Heart left ventricle (tissue), 16 donors: ENCODE data around the gene GPR151. TPM values are rescaled to one million over a fixed set of nuclear protein-coding genes. Genes with fewer than 3 reads are reported as not detected.

Source experiments
- ATAC-seq, 4 donors: fragments of 200-7000 bp; cut with Tn5 transposase; one replicate each; pipeline ENCODE4 v1.9.1; 2020 to 2022; ENCODE audit warnings: moderate library complexity in 4 of 4, mild to moderate bottlenecking in 3 of 4, moderate number of reproducible peaks in 1 of 4
- DNase-seq, 5 donors: peaks; one replicate each; pipeline ENCODE4 v3.0.0-alpha.2; 2020
- H3K27ac ChIP-seq, 12 donors: fragments of 200-600 bp; sonication (generic) in 4 of 12; one replicate each; pipeline versions ENCODE4 v1.5.0 to v1.8.0; 2016 to 2022; ENCODE audit warnings: mild to moderate bottlenecking in 2 of 12
- H3K27me3 ChIP-seq, 9 donors: fragments of 200-600 bp; sonication (generic) in 2 of 9; one replicate each; pipeline versions ENCODE4 v1.5.1 to v1.8.0; 2016 to 2022; ENCODE audit warnings: mild to moderate bottlenecking in 3 of 9
- H3K36me3 ChIP-seq, 9 donors: fragments of 200-600 bp; sonication (generic) in 2 of 9; one replicate each; pipeline versions ENCODE4 v1.5.0 to v1.8.0; 2018 to 2022; ENCODE audit warnings: mild to moderate bottlenecking in 2 of 9
- H3K4me1 ChIP-seq, 12 donors: fragments of 200-600 bp; sonication (generic) in 4 of 12; one replicate each; pipeline versions ENCODE4 v1.5.0 to v1.8.0; 2016 to 2022; ENCODE audit warnings: mild to moderate bottlenecking in 3 of 12
- H3K4me3 ChIP-seq, 12 donors: fragments of 200-600 bp; sonication (generic) in 4 of 12; one replicate each; pipeline versions ENCODE4 v1.5.0 to v1.8.0; 2017 to 2022; ENCODE audit warnings: mild to moderate bottlenecking in 9 of 12, moderate library complexity in 4 of 12
- H3K9me3 ChIP-seq, 12 donors: fragments of 200-600 bp; sonication (generic) in 4 of 12; one replicate each; pipeline versions ENCODE4 v1.5.0 to v1.8.0; 2016 to 2022; ENCODE audit warnings: mild to moderate bottlenecking in 1 of 12
- CTCF ChIP-seq, 12 donors: fragments of 200-600 bp; sonication (generic) in 4 of 12; IDR thresholded peaks; one replicate each; pipeline versions ENCODE4 v1.5.0 to v1.8.0; 2018 to 2022; ENCODE audit warnings: antibody characterized with exemption in 12 of 12, mild to moderate bottlenecking in 5 of 12
- POLR2A ChIP-seq, 2 donors: fragments of 450-650 bp; IDR thresholded peaks; one replicate each; pipeline ENCODE4 v1.6.1; 2017; ENCODE audit warnings: antibody characterized with exemption in 2 of 2, mild to moderate bottlenecking in 2 of 2, moderate library complexity in 2 of 2
- WGBS, 4 donors: extraction: QIAGEN DNeasy Blood & Tissue Kit in 2 of 4; methylation state at CpG; one replicate each; pipeline versions ENCODE4 v1.1.5 to v1.1.7; 2013 to 2018; 5-methylcytosine and 5-hydroxymethylcytosine counted together
- intact Hi-C, 10 donors: fragments of 100-400 bp; cut with DNase I; formaldehyde crosslinking; loops; one replicate each; pipeline versions ENCODE4 v1.11.1 to v1.14.2; 2022
- polyA plus RNA-seq, 2 donors: library from polyadenylated mRNA; stranded (reverse); fragments of 200-250 nt; gene quantifications; one replicate each; pipeline ENCODE4 v1.2.3, GENCODE V29; 2013
- total RNA-seq, 9 donors: library from RNA; depleted of rRNA in 2 of 9; stranded (reverse); fragments of >200 nt in 2 of 9; fragmentation: NEBNext Ultra II Directional in 3 of 9; extraction: Animal tissue kit (Norgen Biotek cat#: 25700) in 3 of 9; gene quantifications; one replicate each; pipeline versions ENCODE4 v1.1.0 to v1.2.4, GENCODE V29; 2016 to 2023
- donor health status: ischemic (EF 13 %, LVEDD 7.1; RV severe dilation, severe dysfunction).
- donor health status: healthy with polysubstance abuse.
- donor health status: DM: no; HTN: yes; CAD: no.
- donor health status: DM: no; HTN: no; CAD: no.
- donor health status: ischemic (EF 25% LVEDD 6.9; RV normal size, moderate dysfunction).
- donor health status: ischemic (EF 25% LVEDD 5.7; RV mildly dilated, moderate dysfunction).
- donor health status: healthy.
- donor health status: DM: yes; HTN: yes; CAD: no.
- donor health status: ischemic (EF 35%, LVEDD 5.7; RV mildly dilated, moderate dysfunction).
- donor health status: nonischemic (EF 11% LVEDD 7.7; RV severe dilation, severe dysfunction).
- donor health status: DM: yes; HTN: yes; CAD: no.
- donor health status: PGD.
- donor health status: ischemic (EF 29% LVEDD 5.4; RV normal size, mild dysfunction).
- donor health status: nonischemic (EF 23%, LVEDD 6.1; RV moderate dilation, normal function).

The GPR151 gene
- total and polyA plus RNA-seq, 11 donors, result not detected

- H3K27me3 ChIP-seq, result no peaks in the 10 kb centered on the region
These were observed 8.6 kb downstream of the GPR151 start for GRCh38 chr5:146507428-146507827.

GRCh38 chr5:146499680-146500079, 16.3 kb downstream of the GPR151 start:
- TF ChIP-seq CTCF (IDR thresholded peaks at IDR 0.05), result no peak
- no peak for TF ChIP-seq POLR2A (IDR thresholded peaks at IDR 0.05)
- no peak overlapping the region for H3K4me3 ChIP-seq

More at GRCh38 chr5:146507428-146507827, 8.6 kb downstream of the GPR151 start:
- Histone ChIP-seq H3K9me3 (no peaks in the 10 kb centered on the region), H3K4me3 (no peak overlapping the region), H3K27ac (no peak overlapping the region), H3K4me1 (no peaks in the 10 kb centered on the region), H3K36me3 (peaks cover 0 to 98% (median 94%) of the 10 kb centered on the region in 9 donors)
- TF ChIP-seq CTCF (IDR thresholded peaks at IDR 0.05) (no peak), POLR2A (IDR thresholded peaks at IDR 0.05) (no peak)
- intact Hi-C loops, result no loop called here
- 97 to 98% (median 97%) methylated on average over 5 of the region's 5 CpGs for WGBS, 4 donors
- DNase-seq (no peak), ATAC-seq (no peak)

GRCh38 chr5:146494656-146495055, 21.3 kb downstream of the GPR151 start:
- Histone ChIP-seq H3K27me3 (no peaks in the 10 kb centered on the region), H3K9me3 (no peaks in the 10 kb centered on the region), H3K36me3 (peaks cover 0 to 68% (median 36%) of the 10 kb centered on the region in 9 donors), H3K4me3 (no peak overlapping the region), H3K4me1 (no peaks in the 10 kb centered on the region), H3K27ac (no peak overlapping the region)
- 53 to 71% (median 64%) methylated on average over 2 of the region's 2 CpGs for WGBS, 4 donors
- TF ChIP-seq CTCF (IDR thresholded peaks at IDR 0.05), result no peak
- no peak for TF ChIP-seq POLR2A (IDR thresholded peaks at IDR 0.05)
- no peak for ATAC-seq
- DNase-seq, result no peak
- intact Hi-C loops, result no loop called here

More at GRCh38 chr5:146499680-146500079, 16.3 kb downstream of the GPR151 start:
- Histone ChIP-seq H3K36me3 (peaks cover 0 to 70% (median 40%) of the 10 kb centered on the region in 9 donors), H3K9me3 (no peaks in the 10 kb centered on the region), H3K4me1 (no peaks in the 10 kb centered on the region), H3K27me3 (no peaks in the 10 kb centered on the region), H3K27ac (no peak overlapping the region)
- 97 to 99% (median 98%) methylated on average over 4 of the region's 4 CpGs for WGBS, 4 donors
- intact Hi-C loops, result no loop called here
- no peak for ATAC-seq
- no peak for DNase-seq

GRCh38 chr5:146490089-146490843, 25.7 kb downstream of the GPR151 start:
- Histone ChIP-seq H3K27me3 (no peaks in the 10 kb centered on the region), H3K4me3 (no peak overlapping the region), H3K27ac (no peak overlapping the region), H3K9me3 (no peaks in the 10 kb centered on the region), H3K4me1 (no peaks in the 10 kb centered on the region), H3K36me3 (peaks cover 0 to 71% (median 41%) of the 10 kb centered on the region in 9 donors)
- ATAC-seq (no peak), DNase-seq (no peak)
- intact Hi-C loops, result no loop called here
- TF ChIP-seq CTCF (IDR thresholded peaks at IDR 0.05) (no peak), POLR2A (IDR thresholded peaks at IDR 0.05) (no peak)
- WGBS, 4 donors, result 59 to 93% (median 85%) methylated on average over 3 of the region's 3 CpGs
